ENCODE measurements around the gene TRAIP.

DNA sequence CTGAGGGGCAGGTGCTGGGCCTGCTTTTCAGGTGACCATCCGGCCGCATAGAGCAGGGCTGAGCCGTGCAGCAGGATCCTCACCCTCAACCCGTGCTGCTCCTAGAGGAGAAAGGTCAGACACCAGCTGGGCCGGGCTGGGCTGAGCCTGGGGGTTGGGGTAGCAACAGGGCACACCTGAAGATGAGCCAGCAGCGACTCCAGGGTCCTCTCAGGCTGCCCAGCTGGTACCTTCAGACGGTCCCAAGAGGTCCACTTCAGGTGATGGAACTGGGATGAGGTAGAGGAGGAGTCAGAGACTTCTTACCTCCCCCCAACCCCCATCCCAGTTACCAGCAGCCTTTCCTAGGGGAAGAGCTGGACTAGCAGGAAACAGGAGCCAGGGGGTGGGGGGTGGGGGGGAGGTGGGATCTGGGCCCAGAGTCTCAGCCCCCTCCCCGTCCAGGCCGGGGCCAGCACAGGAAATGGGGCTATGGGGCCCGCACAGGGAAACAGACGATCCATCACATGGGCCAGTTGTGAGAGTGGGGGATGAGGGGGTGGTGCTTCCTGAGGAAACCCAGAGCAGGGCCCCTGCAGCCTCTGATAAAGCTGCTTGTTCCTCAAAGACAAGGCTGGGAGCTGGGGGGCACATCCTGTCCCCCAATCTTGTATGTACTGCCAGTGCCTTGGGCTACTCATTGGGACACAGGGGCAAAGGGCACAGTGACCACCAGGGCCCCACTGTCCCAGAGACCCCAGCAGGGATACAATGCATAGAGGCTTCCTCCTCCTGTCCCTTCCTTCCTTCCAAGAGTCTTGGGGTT, 50.3 kb downstream of the TRAIP start:
- TF ChIP-seq, protein P1, sequence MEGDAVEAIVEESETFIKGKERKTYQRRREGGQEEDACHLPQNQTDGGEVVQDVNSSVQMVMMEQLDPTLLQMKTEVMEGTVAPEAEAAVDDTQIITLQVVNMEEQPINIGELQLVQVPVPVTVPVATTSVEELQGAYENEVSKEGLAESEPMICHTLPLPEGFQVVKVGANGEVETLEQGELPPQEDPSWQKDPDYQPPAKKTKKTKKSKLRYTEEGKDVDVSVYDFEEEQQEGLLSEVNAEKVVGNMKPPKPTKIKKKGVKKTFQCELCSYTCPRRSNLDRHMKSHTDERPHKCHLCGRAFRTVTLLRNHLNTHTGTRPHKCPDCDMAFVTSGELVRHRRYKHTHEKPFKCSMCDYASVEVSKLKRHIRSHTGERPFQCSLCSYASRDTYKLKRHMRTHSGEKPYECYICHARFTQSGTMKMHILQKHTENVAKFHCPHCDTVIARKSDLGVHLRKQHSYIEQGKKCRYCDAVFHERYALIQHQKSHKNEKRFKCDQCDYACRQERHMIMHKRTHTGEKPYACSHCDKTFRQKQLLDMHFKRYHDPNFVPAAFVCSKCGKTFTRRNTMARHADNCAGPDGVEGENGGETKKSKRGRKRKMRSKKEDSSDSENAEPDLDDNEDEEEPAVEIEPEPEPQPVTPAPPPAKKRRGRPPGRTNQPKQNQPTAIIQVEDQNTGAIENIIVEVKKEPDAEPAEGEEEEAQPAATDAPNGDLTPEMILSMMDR (IDR thresholded peaks at IDR 0.05) = no peak
- TF ChIP-seq POLR2A (IDR thresholded peaks at IDR 0.05; ENCODE audit: low read depth) = no peak
